Retinal pigment epithelial cell (primary cell): Measurements from ENCODE around the gene DAG1.

ENCODE experiments used
- DNase-seq: peaks from one replicate; pipeline ENCODE4 v3.0.0-alpha.2; 2010; ENCODE audit warnings: low read depth
- H3K4me3 ChIP-seq: 2 replicates; pipeline ENCODE4 v1.5.1; 2011; ENCODE audit warnings: mild to moderate bottlenecking, low read length, control low read depth, moderate library complexity
- TF ChIP-seq, protein P1 (sequence below): conservative IDR thresholded peaks from 2 replicates; pipeline ENCODE4 v1.5.1; 2011; ENCODE audit warnings: low read depth, low read length, control low read depth, inconsistent platforms

The DAG1 gene

DNA sequence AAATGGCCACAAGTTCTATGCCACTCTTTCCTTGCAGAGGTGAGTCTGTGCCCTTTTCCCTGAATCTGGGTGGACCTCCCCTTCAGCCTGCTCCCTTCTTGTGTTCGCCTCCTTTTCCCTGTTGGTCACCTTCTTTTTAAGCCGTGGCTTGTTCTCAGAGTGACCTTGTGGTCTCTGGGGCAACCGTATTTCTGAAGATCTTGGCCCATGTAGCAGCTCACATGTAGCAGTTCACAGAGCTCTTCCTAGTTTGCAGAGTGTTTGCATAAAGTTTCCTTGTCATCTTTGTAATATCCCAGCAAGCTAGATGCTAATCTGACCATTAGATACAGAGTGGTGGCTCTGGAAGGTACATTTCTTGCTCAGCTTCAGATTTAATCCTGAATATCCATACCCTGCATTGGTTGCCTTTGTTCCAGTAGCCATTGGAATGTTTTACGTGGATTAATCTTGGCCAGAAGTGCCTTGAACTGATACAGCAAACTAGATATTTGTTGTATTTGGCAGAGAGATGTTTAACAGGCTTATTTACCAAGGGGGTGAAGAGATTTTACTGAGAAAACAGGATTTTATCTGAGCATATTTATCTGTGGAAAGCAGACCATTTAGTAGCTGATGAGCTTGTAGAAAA, 43.5 kb downstream of the DAG1 start:
- TF ChIP-seq, protein P1, sequence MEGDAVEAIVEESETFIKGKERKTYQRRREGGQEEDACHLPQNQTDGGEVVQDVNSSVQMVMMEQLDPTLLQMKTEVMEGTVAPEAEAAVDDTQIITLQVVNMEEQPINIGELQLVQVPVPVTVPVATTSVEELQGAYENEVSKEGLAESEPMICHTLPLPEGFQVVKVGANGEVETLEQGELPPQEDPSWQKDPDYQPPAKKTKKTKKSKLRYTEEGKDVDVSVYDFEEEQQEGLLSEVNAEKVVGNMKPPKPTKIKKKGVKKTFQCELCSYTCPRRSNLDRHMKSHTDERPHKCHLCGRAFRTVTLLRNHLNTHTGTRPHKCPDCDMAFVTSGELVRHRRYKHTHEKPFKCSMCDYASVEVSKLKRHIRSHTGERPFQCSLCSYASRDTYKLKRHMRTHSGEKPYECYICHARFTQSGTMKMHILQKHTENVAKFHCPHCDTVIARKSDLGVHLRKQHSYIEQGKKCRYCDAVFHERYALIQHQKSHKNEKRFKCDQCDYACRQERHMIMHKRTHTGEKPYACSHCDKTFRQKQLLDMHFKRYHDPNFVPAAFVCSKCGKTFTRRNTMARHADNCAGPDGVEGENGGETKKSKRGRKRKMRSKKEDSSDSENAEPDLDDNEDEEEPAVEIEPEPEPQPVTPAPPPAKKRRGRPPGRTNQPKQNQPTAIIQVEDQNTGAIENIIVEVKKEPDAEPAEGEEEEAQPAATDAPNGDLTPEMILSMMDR = no peak
- no peak for DNase-seq
- no peak overlapping the region for H3K4me3 ChIP-seq

DNA sequence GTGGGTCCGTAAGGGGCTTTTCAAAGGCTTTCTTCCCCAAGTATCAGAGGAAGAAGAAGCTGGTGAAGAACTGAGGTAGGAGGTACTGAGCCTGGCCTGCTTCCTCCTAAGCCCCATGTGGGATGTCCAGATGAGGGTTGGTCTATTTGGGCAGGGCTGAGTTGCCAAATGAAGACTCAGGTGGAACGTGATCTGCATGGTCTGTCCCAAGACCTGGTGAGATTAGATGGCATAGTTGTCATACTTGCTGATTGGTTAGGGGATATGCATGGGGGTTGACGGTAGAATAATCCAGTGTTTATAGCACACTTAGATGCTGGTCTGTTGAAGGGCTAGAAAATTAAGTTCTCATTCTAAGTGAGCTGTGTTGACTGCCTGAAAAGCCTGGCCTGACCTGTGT, 47.9 kb downstream of the DAG1 start:
- no peak for DNase-seq
- H3K4me3 ChIP-seq = no peak overlapping the region
- TF ChIP-seq, protein P1 = no peak

DNA sequence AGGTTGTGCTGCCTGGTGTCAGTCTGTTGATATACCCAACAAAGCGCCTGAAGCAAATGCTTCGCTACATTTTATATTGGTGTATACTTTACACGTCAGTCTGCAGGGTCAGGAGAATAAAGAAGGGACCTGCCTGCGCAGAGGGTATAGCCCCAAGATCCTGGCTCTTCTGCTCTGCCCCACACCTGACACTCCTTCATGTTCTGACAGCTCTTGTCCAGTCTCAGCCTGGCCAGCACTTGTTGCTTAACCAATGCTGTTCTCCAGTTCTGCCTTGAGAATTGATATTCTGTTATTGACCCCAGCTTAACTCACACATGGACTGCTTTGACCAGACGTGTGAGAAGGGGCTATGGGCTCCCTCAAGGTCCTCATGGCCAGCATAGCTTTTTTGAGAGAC, 48.4 kb downstream of the DAG1 start:
- TF ChIP-seq, protein P1 = no peak
- H3K4me3 ChIP-seq = no peak overlapping the region
- DNase-seq = no peak

DNA sequence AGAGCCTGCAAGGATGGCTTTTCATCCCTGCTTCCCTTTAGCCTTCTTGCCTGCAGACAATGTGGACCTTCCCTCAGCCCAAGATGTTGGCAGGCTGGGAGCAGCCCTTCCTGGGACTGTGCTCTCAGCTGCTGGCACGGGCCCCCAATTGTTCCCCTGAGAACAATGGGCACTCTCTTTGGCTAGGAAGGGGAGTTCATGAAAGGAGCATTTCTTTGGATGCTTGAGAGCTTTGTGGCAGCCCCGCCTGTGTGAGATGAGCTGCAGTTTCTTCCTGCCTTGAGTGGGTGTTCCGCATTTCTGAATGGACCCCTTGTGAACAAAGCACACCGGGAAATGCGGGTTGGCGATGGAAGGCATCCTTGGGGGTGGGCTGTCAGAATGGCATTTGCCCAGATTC, 49.2 kb downstream of the DAG1 start:
- DNase-seq = no peak
- TF ChIP-seq, protein P1 = no peak
- H3K4me3 ChIP-seq = no peak overlapping the region

DNA sequence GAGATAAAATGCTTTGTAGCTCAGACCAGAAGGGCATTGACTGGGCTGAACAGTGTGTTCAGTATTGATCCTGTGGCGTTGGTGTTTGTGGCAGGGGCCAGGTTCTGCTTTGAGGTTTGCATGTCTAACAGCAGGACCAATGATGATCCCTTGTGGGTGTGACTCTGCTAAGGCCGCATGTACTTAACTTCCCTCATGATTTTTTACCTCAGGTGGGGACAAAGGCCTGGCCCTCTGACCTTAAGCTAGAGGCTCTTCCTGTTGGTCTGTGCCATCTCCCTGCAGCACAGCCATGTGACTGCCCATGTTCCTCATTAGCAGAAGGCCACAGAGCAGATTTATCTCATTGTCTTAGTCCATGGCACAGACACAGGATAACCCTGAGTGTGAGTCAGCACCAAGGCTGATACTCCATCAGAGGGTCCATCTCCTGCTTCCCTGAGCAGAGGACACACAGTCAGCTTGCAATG, 49.9 kb downstream of the DAG1 start:
- no peak overlapping the region for H3K4me3 ChIP-seq
- TF ChIP-seq, protein P1 = no peak
- no peak for DNase-seq

DNA sequence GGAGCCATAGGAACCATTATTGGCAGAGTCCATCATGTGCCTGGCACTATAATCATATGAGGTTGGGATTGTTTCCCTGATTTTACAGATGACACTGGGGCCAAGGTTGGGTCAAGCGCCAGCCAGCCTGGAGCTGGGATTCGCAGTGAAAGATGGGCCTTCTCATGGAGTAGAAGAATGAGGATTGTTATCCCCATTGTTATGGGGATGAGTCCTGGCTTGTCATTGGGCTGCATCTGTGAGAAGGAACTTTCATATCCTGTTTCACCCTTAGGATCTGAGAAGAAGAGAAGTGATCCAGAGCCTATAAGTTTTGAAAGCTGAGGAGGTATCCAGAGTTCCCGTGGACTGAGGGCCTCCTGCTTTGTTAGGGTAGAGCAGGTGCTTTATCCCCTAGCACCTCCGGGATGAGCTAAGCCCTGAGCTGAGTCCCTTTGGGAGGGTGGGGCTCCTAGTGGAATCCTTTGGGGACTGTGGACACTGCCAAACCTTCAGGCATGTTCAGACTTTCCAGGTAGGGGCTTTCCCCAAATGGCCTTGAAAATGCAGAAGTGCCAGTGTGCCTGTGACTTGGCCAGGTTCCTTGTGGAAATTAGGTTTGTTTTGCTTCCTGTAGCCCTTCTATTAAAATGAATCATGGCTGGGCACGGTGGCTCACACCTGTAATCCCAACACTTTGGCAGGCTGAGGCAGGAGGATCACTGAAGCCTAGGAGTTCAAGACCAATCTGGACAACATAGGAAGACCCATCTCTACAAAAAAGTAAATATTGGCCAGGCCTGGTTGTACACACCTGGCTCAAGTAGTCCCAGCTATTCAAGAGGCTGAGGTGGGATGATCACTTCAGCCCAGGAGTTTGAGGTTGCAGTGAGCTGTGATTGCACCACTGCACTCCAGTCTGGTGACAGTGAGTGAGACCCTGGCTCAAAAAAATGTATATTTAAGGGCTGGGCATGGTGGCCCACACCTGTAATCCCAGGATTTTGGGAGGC, 54.0 kb downstream of the DAG1 start:
- DNase-seq = no peak
- TF ChIP-seq, protein P1 = no peak

More for the DNA sequence above, 54.0 kb downstream of the DAG1 start:
- no peak overlapping the region for H3K4me3 ChIP-seq
